Measurements from ENCODE around the gene CDH5.

DNA sequence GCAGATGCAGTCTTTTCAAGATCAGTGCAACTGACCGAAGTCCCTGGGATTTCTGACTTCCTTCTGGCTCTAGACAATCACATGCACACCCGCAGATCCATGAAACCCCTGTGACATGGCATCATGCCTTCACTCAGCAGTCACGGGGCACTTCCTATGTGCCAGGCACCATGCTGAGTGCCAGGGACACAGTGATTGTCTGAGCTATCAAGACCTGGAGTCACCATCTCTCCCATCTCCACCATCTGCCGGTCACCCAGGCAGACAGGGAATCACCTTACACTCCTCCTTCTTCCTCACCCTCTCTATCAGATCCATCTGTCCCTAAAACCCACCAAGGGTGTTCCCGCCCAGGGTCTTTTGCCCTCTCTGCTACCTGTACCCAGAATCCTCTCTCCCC, 65.9 kb downstream of the CDH5 start:
- TF ChIP-seq, protein P1, sequence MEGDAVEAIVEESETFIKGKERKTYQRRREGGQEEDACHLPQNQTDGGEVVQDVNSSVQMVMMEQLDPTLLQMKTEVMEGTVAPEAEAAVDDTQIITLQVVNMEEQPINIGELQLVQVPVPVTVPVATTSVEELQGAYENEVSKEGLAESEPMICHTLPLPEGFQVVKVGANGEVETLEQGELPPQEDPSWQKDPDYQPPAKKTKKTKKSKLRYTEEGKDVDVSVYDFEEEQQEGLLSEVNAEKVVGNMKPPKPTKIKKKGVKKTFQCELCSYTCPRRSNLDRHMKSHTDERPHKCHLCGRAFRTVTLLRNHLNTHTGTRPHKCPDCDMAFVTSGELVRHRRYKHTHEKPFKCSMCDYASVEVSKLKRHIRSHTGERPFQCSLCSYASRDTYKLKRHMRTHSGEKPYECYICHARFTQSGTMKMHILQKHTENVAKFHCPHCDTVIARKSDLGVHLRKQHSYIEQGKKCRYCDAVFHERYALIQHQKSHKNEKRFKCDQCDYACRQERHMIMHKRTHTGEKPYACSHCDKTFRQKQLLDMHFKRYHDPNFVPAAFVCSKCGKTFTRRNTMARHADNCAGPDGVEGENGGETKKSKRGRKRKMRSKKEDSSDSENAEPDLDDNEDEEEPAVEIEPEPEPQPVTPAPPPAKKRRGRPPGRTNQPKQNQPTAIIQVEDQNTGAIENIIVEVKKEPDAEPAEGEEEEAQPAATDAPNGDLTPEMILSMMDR (IDR thresholded peaks at IDR 0.05), result no peak
- TF ChIP-seq EZH2phosphoT487 (IDR thresholded peaks at IDR 0.05) (no peak), EZH2 (IDR thresholded peaks at IDR 0.05) (no peak)

Data from neural progenitor cell (in vitro differentiated cells).